HG03139 (cell line): ENCODE results near the gene AMELY.
"Not testable (repeated sequence)": the region's sequence is repeated elsewhere in the genome, so short reads cannot be mapped to it uniquely, and the experiment has no call there.

Experiments
- ATAC-seq: cut with Tn5 transposase; IDR thresholded peaks from one replicate; pipeline ENCODE4 v1.9.1; 2021; ENCODE audit not compliant: unreplicated experiment

The AMELY gene, protein sequence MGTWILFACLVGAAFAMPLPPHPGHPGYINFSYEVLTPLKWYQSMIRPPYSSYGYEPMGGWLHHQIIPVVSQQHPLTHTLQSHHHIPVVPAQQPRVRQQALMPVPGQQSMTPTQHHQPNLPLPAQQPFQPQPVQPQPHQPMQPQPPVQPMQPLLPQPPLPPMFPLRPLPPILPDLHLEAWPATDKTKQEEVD

DNA sequence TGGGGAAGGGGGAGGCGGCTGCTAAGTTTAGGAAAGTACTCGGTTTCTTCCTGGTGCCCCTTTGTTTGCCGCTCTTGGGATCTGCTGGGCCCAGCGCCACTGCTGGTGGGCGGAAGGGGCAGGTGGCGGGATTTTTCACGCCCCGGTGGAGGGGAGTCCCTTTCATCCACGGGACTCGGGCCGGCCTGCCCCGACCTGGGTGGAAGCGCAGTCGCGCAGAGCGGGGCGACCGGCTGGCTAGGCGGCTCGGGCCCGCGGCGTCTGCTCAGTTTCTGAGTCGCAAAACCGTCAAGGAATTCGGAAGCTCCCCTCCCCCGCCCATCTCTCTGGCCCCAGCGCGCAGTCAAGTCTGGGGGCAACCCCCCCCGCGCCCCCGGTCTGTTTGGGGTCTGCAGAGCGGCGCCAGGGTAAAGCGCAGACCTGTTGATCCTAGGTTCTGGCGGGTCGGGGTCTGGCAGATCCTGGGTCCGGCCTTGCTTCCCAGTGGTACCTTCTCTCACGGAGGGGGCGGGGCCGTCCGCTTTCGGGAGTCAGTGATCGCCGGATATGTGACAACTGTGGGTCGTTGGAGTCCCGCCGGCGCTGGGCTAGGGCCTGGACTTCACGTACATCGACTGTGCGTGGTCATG is at the start of gene AMELY:
Gene AMELY, minus strand, starts transcription at position 500 of the 629 bp plus-strand sequence. CDS start 39,144 bp downstream, outside the sequence.
- ATAC-seq = no peak

DNA sequence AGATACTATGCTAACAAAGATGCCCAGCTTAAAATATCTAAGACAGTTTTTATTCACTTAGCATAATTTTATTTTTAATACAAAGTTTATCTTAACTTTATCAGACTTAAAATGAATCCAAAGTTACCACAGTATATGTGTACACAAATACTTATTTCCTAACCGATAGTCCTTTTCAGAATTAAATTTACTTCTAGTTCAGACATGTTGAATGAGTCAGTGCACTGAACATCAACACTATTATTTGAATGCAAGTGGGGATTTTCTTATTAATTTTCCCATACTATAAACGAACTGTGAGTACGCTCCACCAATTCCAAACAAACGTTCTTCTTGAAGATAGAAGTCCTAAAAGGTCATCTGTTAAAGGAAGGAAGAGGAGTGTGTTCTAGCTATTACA is 38.4 kb upstream of the AMELY start:
- no peak for ATAC-seq

DNA sequence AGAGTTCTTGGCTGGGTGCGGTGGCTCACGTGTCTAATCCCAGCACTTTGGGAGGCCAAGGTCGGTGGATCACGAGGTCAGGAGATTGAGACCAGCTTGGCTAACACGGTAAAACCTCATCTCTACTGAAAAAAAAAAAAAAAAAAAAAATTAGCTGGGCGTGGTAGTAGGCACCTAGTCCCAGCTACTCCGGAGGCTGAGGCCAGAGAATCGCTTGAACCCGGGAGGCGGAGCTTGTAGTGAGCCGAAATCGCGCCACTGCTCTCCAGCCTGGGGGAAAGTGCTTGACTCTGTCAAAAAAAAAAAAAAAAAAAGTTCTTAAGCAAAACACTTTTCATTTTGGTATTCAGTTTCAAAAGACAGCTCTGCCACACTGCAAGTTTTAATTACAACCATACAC is 36.8 kb upstream of the AMELY start:
- ATAC-seq = no peak

DNA sequence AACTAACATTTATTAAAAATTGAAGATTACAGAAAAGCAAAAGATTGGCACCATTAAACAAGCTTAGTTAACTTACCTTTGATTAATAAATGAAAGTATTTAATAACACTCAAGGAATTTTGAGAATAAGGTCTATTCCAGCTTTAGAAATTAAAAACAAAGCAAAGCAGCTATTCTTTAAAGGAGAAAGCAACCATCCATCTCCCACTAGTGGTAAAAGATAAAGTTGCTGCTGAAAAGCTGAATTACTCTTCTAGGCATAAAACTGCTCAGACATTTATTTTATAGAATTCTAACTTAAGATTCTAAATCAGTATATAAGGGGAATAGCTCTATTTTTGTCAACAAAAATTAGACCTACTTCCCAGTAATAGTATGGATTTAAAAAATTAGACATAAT is 36.1 kb upstream of the AMELY start:
- ATAC-seq = no peak

DNA sequence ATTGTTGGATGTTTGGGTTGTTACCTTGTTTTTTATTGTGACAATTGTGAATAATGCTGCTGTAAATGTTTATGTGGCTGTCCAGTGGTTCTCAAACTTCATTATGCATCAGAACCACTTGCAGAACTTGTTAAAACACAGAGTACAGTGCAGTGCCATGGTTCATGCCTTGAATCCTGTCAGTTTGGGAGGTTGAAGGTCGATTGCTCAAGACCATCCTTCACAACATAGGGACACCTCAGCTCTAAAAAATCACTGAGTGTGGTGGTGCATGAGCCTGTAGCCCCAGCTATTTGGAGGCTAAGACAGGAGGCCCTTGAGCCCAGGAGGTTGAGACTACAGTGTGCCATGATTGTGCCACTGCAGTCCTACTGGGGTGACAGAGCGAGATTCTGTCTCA is 23.9 kb upstream of the AMELY start:
- no peak for ATAC-seq

DNA sequence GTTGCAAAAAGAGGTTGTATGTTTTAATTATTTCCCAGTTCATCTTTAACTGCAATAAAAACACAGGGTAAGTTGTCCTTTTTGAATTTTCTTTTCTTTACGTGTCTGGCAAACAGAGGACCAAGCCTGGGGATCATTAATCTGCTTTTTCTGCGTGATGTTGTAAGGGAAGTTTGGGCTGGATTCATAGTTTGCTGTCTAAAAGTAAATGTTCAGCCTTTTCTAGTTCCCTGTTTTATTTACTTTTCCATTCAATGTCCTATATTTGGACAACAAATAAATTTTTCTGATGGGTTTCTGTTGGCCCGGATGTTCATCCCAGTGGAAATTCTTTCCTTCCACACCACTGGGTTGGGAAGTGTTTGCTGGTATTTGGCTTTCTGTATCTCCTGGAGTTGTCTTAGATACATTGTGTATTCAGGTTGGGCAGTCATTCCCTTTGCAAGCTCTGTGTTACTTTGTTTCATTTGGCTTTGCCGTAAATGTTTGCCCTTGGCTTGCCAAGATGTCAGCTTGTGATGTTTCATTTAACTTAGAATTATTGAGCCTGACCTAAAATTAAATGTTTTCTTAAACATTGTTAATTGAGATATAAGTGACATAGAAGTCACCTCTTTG is 20.3 kb upstream of the AMELY start:
- ATAC-seq = no peak

DNA sequence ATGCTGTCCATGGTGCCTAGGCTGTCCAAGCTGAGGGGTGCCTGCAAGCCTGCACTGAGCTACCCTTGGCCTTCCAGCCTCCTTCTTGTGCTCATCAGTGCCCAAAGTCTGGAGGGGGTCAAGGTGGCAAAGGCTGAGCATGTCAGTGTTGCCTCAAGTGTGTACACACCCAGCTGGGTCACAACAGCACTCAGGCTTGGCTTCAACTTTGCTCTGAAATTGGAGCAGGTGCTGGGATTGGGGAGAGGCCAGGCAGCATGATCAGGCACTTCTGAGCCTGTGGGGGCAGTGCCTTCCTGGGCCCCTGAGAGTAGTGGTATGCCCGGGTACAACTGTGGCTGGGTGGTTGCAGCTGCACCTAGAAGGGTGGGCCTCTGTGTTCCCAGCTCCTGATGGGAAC is 17.7 kb upstream of the AMELY start:
- no peak for ATAC-seq

DNA sequence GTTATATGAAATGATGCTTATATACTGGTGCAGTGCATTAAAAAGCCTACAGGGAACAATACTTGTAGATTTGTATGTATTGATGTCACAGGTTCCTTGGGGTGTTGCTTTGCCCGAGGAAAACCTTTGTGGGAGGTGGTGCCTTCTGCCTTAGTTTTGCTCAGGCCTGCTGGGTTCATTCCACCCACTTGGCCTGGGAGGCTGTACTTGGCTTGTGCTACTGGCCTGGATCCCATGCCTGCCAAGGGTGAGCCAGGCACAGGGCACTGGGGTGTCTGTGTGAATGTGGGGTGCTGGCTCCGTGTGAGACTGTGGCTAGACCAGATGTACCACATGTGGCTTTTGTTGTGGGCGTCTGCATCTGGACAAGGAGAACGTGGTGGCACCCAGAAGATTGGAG is 16.7 kb upstream of the AMELY start:
- ATAC-seq = no peak

DNA sequence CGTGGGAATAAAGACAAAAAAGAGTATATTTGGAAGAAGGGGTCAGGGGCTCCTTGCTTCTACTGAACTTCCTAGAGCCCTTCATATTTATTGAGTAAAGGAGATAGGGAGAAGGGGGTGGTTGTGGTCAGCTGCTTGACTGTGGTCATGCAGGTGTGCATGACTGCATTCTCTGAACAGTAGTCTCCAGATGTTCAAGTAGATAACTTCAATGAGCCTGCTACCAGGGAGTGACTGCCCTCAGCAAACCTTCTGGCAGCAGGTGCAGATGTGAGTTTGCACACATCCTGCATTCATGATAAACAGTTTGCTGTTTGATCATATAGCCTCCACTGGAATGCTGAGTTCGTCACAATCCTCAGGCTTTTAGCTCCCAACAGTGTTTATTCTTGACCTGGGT is 9.5 kb upstream of the AMELY start:
- ATAC-seq = no peak

DNA sequence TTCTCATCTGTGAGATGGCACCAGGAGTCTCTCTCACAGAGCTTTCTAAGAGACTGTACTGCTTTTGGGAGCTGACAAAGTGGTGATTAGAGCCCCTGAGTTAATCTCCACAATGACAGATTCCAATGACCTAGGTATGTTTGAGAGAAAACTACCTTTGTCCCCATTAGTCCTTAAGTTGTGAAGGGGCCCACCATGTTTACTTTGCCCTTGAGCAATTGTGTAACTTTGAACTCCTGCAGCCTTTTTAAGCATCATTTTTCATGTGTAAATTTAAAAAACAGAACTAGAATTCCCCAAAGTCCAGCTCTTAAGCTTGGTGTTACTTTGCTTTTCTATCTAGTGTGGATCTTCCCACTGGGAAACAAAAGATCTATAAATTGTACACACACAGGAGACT is 1.8 kb upstream of the AMELY start:
- ATAC-seq = no peak

DNA sequence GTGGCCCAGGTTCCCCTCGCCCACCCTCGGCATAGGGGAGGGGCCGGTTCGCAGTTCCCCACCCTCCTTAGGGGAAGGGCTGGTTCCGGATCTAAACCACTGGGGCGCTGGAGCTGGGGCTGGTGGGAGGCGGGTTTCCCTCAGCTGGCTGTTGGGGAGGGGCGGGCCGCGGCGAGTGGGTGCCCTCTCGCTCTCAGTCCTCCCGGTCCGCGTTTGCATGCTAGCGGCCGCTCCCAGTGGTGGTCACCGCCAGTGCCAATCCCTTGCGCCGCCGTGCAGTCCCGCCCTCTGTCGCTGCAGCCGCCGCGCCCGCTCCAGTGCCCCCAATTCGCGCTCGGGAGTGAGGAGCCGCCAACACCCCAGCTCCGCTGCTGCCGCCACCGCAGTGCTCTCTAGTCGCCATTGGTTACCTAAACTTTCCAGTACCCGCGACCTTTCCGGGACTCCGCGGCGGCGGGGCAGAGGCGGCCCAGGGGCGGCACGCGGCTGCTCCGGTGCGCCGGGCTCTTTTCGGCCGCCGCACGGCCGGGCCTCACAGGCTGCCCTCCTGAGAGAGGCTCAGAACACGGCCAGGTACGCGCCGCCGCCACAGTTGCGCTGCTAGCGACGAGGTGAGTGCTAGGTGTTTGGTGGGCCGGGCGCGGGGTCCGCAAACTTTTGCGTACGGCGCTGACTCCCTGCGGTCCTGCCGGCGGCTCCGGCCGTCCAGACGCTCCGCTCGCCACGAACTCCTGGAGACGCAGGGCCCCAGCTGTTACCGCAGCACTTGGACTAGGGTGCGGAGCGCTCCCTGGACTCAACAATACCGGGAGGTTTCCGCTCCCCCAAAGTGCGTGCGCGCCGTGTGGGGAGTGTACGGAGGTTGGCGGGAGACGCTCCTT is 940 bp downstream of the AMELY start, which contains the start of gene TBL1Y:
Gene TBL1Y, plus strand, starts transcription at position 326 of the 881 bp plus-strand sequence. CDS start 114,388 bp downstream, outside the sequence.
- ATAC-seq = no peak

DNA sequence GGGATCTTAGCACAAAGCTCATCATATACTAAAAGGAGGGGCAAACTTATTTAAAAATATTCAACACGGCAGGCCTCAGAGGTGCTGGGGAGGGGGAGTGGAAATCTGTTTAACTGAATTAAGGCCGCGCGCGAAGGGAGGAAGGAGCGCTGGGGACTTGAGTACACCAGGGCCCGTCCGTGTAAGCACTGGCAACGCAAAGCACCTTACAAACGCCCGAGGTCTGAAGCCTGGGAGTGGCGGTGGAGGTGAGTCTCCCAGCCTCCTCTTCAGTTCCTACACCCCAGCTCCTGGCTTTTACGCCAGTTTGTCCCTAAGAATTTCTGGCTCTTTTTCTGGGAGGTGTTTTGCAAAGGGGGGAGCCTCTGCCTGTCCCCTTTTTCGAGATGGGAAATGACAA is 1.7 kb downstream of the AMELY start:
- ATAC-seq = no peak

DNA sequence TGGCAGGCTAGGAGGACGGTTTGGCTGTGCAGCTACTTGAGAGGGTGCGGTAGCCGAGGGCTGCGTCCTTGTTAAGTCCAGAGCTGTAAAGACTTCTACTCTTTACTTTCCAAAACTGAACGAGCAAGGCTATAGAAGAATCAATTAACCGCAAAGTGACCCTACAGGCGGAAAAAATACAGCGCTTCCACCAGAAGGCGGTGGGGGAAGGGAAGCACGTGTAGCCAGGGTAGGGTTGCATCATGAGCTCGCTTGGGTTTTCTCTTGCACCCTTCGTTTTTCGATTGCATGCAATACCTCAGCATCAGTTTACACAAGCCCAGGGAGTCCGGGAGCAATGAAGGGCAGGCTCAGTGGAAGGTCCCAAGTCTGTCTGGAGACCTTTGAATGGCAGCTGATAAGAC is 2.4 kb downstream of the AMELY start:
- ATAC-seq = no peak

DNA sequence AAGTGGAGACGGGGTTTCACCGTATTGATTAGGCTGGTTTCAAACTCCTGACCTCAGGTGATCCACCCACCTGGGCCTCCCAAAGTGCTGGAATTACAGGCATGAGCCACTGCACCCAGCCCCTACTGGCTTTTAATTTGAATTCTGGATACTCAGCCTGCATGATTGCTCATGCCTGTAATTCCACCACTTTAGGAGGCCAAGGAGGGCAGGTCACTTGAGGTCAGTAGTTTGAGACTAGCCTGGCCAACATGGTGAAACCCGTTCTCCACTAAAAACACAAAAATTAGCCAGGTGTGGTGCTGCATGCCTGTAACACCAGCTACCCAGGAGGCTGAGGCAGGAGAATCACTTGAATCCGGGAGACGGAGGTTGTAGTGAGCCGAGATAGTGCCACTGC is 3.5 kb downstream of the AMELY start:
- ATAC-seq = not testable (repeated sequence)

DNA sequence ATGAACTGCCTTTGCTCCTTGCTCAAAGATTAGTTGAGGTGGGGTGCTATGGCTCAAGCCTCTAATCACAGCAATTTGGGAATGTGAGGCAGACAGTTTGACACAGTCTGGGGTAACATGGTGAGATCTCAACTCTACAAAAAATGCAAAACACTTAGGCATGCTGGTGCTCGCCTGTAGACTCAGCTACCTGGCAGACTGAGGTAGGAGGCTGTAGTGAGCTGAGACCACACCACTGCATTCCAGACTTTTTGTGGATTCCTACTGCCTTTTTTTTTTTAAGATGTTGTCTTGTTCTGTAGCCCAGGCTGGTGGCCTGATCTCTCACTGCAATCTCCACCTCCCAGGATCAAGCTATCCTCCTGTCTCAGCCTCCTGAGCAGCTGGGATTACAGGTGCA is 4.0 kb downstream of the AMELY start:
- ATAC-seq = no peak

DNA sequence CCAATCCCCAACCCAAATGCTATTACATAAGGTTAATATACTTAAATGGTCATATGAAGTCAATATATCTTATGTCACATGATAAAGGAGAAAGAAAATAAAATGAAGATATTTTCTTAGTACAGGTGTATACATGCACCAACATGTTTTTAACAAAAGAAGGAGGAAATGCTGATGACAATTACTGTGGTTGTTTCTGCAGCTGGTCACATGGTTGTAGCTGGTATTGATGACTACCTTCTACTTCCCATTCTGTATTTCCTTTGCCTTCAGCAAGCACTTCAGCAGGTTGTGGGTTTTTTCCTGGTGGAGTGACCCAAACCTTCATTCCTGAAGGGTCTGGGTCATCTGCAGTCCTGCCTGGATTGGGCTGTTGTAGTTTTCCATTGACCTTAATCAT is 9.4 kb downstream of the AMELY start:
- ATAC-seq = not testable (repeated sequence)

DNA sequence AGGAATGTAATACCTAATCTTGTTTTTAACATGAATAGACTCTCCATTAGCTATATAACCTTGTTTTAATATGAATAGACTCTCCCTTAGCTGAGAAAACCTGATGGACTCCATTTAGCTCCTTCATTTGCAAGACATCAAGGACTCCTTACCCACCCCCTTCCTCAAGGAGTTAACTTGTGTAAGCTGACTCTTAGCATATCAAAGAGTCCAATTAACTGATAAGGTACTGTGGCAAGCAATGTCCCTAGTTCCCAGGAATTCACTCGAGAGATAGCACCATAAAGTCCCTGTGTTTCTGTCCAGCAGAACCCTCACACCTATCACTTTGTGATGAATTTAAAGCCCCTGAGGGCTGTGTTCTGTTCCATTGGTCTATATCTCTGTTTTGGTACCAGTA is 16.3 kb downstream of the AMELY start:
- ATAC-seq = no peak

DNA sequence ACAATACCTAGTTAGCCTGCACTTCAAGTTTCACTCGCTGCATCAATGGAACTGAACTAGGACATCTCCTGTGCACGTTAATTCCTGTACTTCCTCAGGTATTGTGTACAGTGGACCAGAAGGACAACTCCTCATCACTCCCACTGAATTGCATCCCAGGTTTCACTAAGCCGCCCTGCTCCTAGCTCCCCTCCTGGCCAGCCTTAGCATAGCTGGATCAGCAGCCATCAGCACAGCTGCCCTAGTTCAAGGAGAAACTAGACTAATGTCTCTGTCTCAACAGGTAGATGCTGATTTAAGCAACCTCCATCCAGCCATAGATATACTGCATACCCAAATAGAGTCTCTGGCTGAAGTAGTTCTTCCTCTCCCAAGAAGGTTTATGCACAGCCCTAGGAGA is 17.1 kb downstream of the AMELY start:
- ATAC-seq = no peak

DNA sequence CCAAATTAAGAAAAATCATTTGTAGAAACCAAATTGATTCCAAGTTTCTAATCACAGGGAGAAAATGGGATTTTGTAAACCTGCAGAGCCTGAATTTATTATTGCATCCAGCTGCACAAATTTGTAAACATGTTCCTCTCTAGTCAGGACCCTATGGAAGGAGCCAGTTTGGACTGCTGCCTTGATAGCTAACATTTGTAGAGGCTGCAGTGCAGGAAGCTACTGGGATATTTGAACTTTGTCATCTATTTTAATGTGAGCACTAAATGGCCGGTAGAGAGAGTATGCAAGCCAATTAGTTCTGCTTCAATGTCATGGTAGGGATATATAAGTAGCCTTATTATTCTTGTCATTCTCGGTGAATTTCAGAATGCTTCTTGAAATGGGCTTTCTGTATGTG is 62.2 kb downstream of the AMELY start:
- ATAC-seq = no peak

DNA sequence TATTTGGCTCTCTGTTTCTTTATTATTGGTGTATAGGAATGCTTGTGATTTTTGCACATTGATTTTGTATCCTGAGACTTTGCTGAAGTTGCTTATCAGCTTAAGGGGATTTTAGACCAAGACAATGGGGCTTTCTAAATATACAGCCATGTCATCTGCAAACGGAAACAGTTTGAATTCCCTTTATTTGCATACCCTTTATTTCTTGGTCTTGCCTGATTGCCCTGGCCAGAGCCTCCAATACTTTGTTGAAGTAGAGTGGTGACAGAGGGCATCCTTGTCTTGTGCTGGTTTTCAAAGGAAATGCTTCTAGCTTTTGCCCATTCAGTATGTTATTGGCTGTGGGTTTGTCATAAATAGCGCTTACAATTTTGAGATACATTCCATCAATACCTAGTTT is 68.9 kb downstream of the AMELY start:
- not testable (repeated sequence) for ATAC-seq
